SK-N-MC (cell line): Measurements from ENCODE around the gene CAPN11.

ENCODE experiments used
- EZH2 ChIP-seq: fragments of 200-600 bp; sonication (generic); IDR thresholded peaks from one replicate; pipeline ENCODE4 v1.6.1; 2017; ENCODE audit warnings: antibody characterized with exemption
- POLR2AphosphoS5 ChIP-seq: IDR thresholded peaks from 2 replicates; pipeline ENCODE4 v1.6.1; 2012; ENCODE audit warnings: mild to moderate bottlenecking, low read depth, low read length, borderline replicate concordance

- TF ChIP-seq POLR2AphosphoS5 (no peak), EZH2 (no peak)
Measured at GRCh38 chr6:44157152-44157521, 1.5 kb upstream of the CAPN11 start.
